Measurements from ENCODE around the gene AMMECR1L. TPM values are rescaled to one million over a fixed set of nuclear protein-coding genes. Genes with fewer than 3 reads are reported as not detected.
"Not testable (repeated sequence)": the region's sequence is repeated elsewhere in the genome, so short reads cannot be mapped to it uniquely, and the experiment has no call there.

The AMMECR1L gene
- total RNA-seq, 1 donor = 7.0 TPM

- no peaks in the 10 kb centered on the region for H3K9me3 ChIP-seq (ENCODE audit: low read depth, low read length)
- no peak overlapping the region for H3K4me3 ChIP-seq (ENCODE audit: low read length)
- H3K4me1 ChIP-seq (ENCODE audit: insufficient read depth, low read length) = no peaks in the 10 kb centered on the region
- no peaks in the 10 kb centered on the region for H3K27me3 ChIP-seq (ENCODE audit: insufficient read depth, low read length)
These were observed 44.9 kb downstream of the AMMECR1L start for GRCh38 chr2:127840893-127841292.

GRCh38 chr2:127834951-127835350 lies 50.8 kb downstream of the AMMECR1L start:
- H3K9me3 ChIP-seq (ENCODE audit: low read depth, low read length) = no peaks in the 10 kb centered on the region
- H3K4me1 ChIP-seq (ENCODE audit: insufficient read depth, low read length) = peaks cover 14% of the 10 kb centered on the region
- no peaks in the 10 kb centered on the region for H3K27me3 ChIP-seq (ENCODE audit: insufficient read depth, low read length)
- H3K4me3 ChIP-seq (ENCODE audit: low read length) = no peak overlapping the region

- H3K27me3 ChIP-seq (ENCODE audit: insufficient read depth, low read length) = no peaks in the 10 kb centered on the region
- H3K4me1 ChIP-seq (ENCODE audit: insufficient read depth, low read length) = peaks cover 27% of the 10 kb centered on the region
- H3K9me3 ChIP-seq (ENCODE audit: low read depth, low read length) = no peaks in the 10 kb centered on the region
- H3K4me3 ChIP-seq (ENCODE audit: low read length) = no peak overlapping the region
These were observed 55.9 kb downstream of the AMMECR1L start for GRCh38 chr2:127829845-127830246.

GRCh38 chr2:127826708-127827107 lies 59.0 kb downstream of the AMMECR1L start:
- not testable (repeated sequence) for H3K9me3 ChIP-seq (ENCODE audit: low read depth, low read length); H3K27me3 ChIP-seq (ENCODE audit: insufficient read depth, low read length); H3K4me3 ChIP-seq (ENCODE audit: low read length)

GRCh38 chr2:127826047-127826446 lies 59.7 kb downstream of the AMMECR1L start:
- Histone ChIP-seq H3K4me3 (ENCODE audit: low read length) (no peak overlapping the region), H3K9me3 (ENCODE audit: low read depth, low read length) (no peaks in the 10 kb centered on the region), H3K4me1 (ENCODE audit: insufficient read depth, low read length) (peaks cover 23% of the 10 kb centered on the region), H3K27me3 (ENCODE audit: insufficient read depth, low read length) (no peaks in the 10 kb centered on the region)

More at GRCh38 chr2:127826708-127827107, 59.0 kb downstream of the AMMECR1L start:
- H3K4me1 ChIP-seq (ENCODE audit: insufficient read depth, low read length) = peaks cover 27% of the 10 kb centered on the region

- no peaks in the 10 kb centered on the region for H3K4me1 ChIP-seq (ENCODE audit: insufficient read depth, low read length)
- no peak overlapping the region for H3K4me3 ChIP-seq (ENCODE audit: low read length)
- peaks cover 10% of the 10 kb centered on the region for H3K9me3 ChIP-seq (ENCODE audit: low read depth, low read length)
- no peaks in the 10 kb centered on the region for H3K27me3 ChIP-seq (ENCODE audit: insufficient read depth, low read length)
These were observed 65.6 kb downstream of the AMMECR1L start for GRCh38 chr2:127820080-127820668.

- H3K27me3 ChIP-seq (ENCODE audit: insufficient read depth, low read length) = no peaks in the 10 kb centered on the region
- H3K4me3 ChIP-seq (ENCODE audit: low read length) = no peak overlapping the region
- no peaks in the 10 kb centered on the region for H3K4me1 ChIP-seq (ENCODE audit: insufficient read depth, low read length)
- H3K9me3 ChIP-seq (ENCODE audit: low read depth, low read length) = peaks cover 10% of the 10 kb centered on the region
These were observed 66.8 kb downstream of the AMMECR1L start for GRCh38 chr2:127818794-127819425.

- Histone ChIP-seq H3K4me1 (ENCODE audit: insufficient read depth, low read length) (no peaks in the 10 kb centered on the region), H3K27me3 (ENCODE audit: insufficient read depth, low read length) (no peaks in the 10 kb centered on the region), H3K4me3 (ENCODE audit: low read length) (no peak overlapping the region), H3K9me3 (ENCODE audit: low read depth, low read length) (peaks cover 10% of the 10 kb centered on the region)
These were observed 67.5 kb downstream of the AMMECR1L start for GRCh38 chr2:127818241-127818640.

GRCh38 chr2:127814677-127815076 lies 71.1 kb downstream of the AMMECR1L start:
- H3K9me3 ChIP-seq (ENCODE audit: low read depth, low read length) = no peaks in the 10 kb centered on the region
- H3K27me3 ChIP-seq (ENCODE audit: insufficient read depth, low read length) = no peaks in the 10 kb centered on the region
- no peak overlapping the region for H3K4me3 ChIP-seq (ENCODE audit: low read length)
- peaks cover 7% of the 10 kb centered on the region for H3K4me1 ChIP-seq (ENCODE audit: insufficient read depth, low read length)

GRCh38 chr2:127812441-127812840 lies 73.3 kb downstream of the AMMECR1L start:
- not testable (repeated sequence) for H3K27me3 ChIP-seq (ENCODE audit: insufficient read depth, low read length); H3K4me3 ChIP-seq (ENCODE audit: low read length); H3K9me3 ChIP-seq (ENCODE audit: low read depth, low read length)

More at GRCh38 chr2:127812441-127812840, 73.3 kb downstream of the AMMECR1L start:
- H3K4me1 ChIP-seq (ENCODE audit: insufficient read depth, low read length) = peaks cover 20% of the 10 kb centered on the region

Other genes with a start within 250 kb of the AMMECR1L start
- gene GPR17, start 239.8 kb downstream of the AMMECR1L start, total RNA-seq = not detected
- gene LIMS2, start 210.4 kb downstream of the AMMECR1L start, total RNA-seq = 1.2 TPM
- 14.8 TPM for gene SFT2D3, start 184.5 kb downstream of the AMMECR1L start, total RNA-seq
- gene WDR33, start 74.8 kb downstream of the AMMECR1L start, total RNA-seq = 68.0 TPM
- 17.0 TPM for gene POLR2D, start 27.8 kb downstream of the AMMECR1L start, total RNA-seq
- 9.0 TPM for gene SAP130, start 142.1 kb upstream of the AMMECR1L start, total RNA-seq
- gene UGGT1, start 205.2 kb upstream of the AMMECR1L start, total RNA-seq = 44.4 TPM

Data from mononuclear cell (primary cell).